ENCODE results near the gene TAS2R40. TPM values are rescaled to one million over a fixed set of nuclear protein-coding genes. Genes with fewer than 3 reads are reported as not detected.

Gene TAS2R40
- total RNA-seq, 1 donor = not detected

- DNase-seq (ENCODE audit: low read depth) = no peak
- no peak overlapping the region for H3K4me3 ChIP-seq (ENCODE audit: low read depth, low read length)
- TF ChIP-seq, protein P1, sequence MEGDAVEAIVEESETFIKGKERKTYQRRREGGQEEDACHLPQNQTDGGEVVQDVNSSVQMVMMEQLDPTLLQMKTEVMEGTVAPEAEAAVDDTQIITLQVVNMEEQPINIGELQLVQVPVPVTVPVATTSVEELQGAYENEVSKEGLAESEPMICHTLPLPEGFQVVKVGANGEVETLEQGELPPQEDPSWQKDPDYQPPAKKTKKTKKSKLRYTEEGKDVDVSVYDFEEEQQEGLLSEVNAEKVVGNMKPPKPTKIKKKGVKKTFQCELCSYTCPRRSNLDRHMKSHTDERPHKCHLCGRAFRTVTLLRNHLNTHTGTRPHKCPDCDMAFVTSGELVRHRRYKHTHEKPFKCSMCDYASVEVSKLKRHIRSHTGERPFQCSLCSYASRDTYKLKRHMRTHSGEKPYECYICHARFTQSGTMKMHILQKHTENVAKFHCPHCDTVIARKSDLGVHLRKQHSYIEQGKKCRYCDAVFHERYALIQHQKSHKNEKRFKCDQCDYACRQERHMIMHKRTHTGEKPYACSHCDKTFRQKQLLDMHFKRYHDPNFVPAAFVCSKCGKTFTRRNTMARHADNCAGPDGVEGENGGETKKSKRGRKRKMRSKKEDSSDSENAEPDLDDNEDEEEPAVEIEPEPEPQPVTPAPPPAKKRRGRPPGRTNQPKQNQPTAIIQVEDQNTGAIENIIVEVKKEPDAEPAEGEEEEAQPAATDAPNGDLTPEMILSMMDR (IDR thresholded peaks at IDR 0.05; ENCODE audit: insufficient read depth, low read depth, low read length) = peak; percentile 7
Observed at GRCh38 chr7:143256325-143256724, 34.5 kb downstream of the TAS2R40 start.

DNA sequence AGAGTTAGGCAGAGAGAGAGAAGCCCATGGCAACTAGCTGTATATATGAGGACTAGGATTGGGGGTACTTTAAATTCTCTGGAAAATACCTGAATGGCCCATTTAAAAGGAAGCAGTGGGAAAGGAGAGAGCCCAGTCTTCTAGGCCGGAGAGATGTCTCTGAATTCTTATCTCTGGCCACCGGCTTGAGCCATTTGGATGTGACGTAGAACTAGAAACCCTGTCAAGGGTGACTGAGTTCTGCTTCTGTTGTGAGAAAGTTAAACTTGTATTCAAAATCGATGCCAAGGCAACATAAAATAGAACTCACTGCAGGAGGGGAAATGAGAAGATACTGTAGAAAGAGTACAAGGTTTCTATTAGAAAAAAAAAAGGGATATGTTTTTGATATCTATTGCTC lies 35.1 kb downstream of the TAS2R40 start:
- no peak for DNase-seq (ENCODE audit: low read depth)
- H3K4me3 ChIP-seq (ENCODE audit: low read depth, low read length) = no peak overlapping the region
- TF ChIP-seq, protein P1 (IDR thresholded peaks at IDR 0.05; ENCODE audit: insufficient read depth, low read depth, low read length) = no peak

DNA sequence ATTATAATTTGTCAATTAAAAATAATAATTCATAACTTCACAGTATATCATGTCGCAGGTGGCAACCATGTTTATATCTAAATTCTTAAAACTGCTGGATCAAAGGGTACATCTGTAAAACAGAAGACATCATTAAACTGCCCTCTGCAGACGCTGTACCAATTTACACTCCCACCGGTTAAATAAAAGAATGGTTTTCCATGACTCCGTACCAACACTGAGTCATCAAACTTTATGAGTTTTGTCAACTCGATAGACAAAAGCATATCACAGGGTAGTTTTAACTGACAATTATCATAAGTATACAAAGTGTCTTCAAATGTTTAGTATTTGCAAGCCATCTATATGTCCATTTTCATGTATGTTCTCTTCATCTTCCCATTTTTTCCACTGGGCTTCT lies 35.7 kb downstream of the TAS2R40 start:
- DNase-seq (ENCODE audit: low read depth) = no peak
- H3K4me3 ChIP-seq (ENCODE audit: low read depth, low read length) = no peak overlapping the region
- TF ChIP-seq, protein P1 (IDR thresholded peaks at IDR 0.05; ENCODE audit: insufficient read depth, low read depth, low read length) = no peak

- no peak overlapping the region for H3K4me3 ChIP-seq (ENCODE audit: low read depth, low read length)
- TF ChIP-seq, protein P1 (IDR thresholded peaks at IDR 0.05; ENCODE audit: insufficient read depth, low read depth, low read length) = no peak
- DNase-seq (ENCODE audit: low read depth) = peak; percentile 50
Observed at GRCh38 chr7:143258831-143259230, 37.0 kb downstream of the TAS2R40 start.

GRCh38 chr7:143259765-143260164 lies 37.9 kb downstream of the TAS2R40 start:
- DNase-seq (ENCODE audit: low read depth) = no peak

GRCh38 chr7:143261901-143262300 lies 40.1 kb downstream of the TAS2R40 start:
- no peak for DNase-seq (ENCODE audit: low read depth)
- TF ChIP-seq, protein P1 (IDR thresholded peaks at IDR 0.05; ENCODE audit: insufficient read depth, low read depth, low read length) = no peak

More at GRCh38 chr7:143259765-143260164, 37.9 kb downstream of the TAS2R40 start:
- TF ChIP-seq, protein P1 (IDR thresholded peaks at IDR 0.05; ENCODE audit: insufficient read depth, low read depth, low read length) = no peak
- no peak overlapping the region for H3K4me3 ChIP-seq (ENCODE audit: low read depth, low read length)

More at GRCh38 chr7:143261901-143262300, 40.1 kb downstream of the TAS2R40 start:
- H3K4me3 ChIP-seq (ENCODE audit: low read depth, low read length) = no peak overlapping the region
